HG02981 (cell line): ENCODE measurements around the gene GLYR1.

Experiments used
- ATAC-seq: cut with Tn5 transposase; IDR thresholded peaks from one replicate; pipeline ENCODE4 v1.9.1; 2021; ENCODE audit warnings: mild to moderate bottlenecking, moderate library complexity; ENCODE audit not compliant: unreplicated experiment

GLYR1 gene

GRCh38 chr16:4852221-4852872 is 5.3 kb upstream of the GLYR1 start:
- ATAC-seq, result no peak

GRCh38 chr16:4850211-4850610 is 3.1 kb upstream of the GLYR1 start:
- ATAC-seq, result no peak

GRCh38 chr16:4847774-4848587 is 893 bp upstream of the GLYR1 start:
- peak; percentile 15 for ATAC-seq

GRCh38 chr16:4846503-4846900 is 586 bp downstream of the GLYR1 start:
- ATAC-seq, result peak; percentile 25

- ATAC-seq, result no peak
Observed at GRCh38 chr16:4840984-4841383, 6.1 kb downstream of the GLYR1 start.

- no peak for ATAC-seq
Observed at GRCh38 chr16:4839942-4840341, 7.1 kb downstream of the GLYR1 start.

GRCh38 chr16:4837733-4838501 is 9.2 kb downstream of the GLYR1 start:
- ATAC-seq, result no peak

- ATAC-seq, result no peak
Observed at GRCh38 chr16:4836727-4837126, 10.4 kb downstream of the GLYR1 start.

GRCh38 chr16:4833584-4833983 is 13.5 kb downstream of the GLYR1 start:
- ATAC-seq, result no peak

- no peak for ATAC-seq
Observed at GRCh38 chr16:4832698-4833343, 14.3 kb downstream of the GLYR1 start.

GRCh38 chr16:4831616-4832015 is 15.5 kb downstream of the GLYR1 start:
- no peak for ATAC-seq

- no peak for ATAC-seq
Observed at GRCh38 chr16:4830408-4830807, 16.7 kb downstream of the GLYR1 start.

- ATAC-seq, result no peak
Observed at GRCh38 chr16:4828567-4829321, 18.3 kb downstream of the GLYR1 start.

- no peak for ATAC-seq
Observed at GRCh38 chr16:4826980-4827379, 20.1 kb downstream of the GLYR1 start.

- ATAC-seq, result no peak
Observed at GRCh38 chr16:4826526-4826925, 20.6 kb downstream of the GLYR1 start.

- no peak for ATAC-seq
Observed at GRCh38 chr16:4825196-4825595, 21.9 kb downstream of the GLYR1 start.

GRCh38 chr16:4820652-4821051 is 26.4 kb downstream of the GLYR1 start:
- ATAC-seq, result no peak

- ATAC-seq, result no peak
Observed at GRCh38 chr16:4814542-4815173, 32.4 kb downstream of the GLYR1 start.

- ATAC-seq, result no peak
Observed at GRCh38 chr16:4814046-4814445, 33.0 kb downstream of the GLYR1 start.
